ENCODE results near the gene LYPD8.

LYPD8 gene

DNA sequence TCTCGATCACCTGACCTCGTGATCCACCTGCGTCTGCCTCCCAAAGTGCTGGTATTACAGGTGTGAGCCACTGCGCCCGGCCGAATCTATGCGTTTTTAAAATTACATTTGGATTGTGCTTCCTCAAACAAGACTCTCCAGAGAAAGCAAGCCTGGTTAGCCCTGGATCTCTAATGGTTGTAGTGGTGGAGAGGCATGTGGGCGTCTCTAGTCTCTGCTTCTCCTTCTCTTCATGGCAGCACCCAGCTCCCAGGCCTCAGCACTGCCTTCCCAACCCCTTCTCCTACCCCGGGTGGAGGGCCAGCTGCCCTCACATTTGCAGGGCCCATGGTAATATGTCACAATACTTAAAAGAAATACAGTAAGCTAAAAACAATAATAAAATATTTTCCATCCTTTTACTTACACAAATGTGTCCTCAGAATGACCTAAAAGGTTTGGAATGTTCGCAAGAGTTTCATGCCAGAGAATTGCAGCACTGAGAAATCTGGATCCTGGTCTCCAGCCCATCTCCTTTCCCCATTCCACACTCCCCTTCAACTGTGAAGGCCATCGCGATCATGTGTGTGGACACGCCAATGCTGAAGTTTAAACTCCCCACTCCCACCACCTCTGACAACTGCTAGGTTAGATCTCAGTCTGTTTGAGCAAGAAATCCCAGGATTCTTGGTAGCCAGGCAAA, 60.0 kb downstream of the LYPD8 start:
- Histone ChIP-seq H3K4me1 (ENCODE audit: low read length) (no peaks in the 10 kb centered on the region), H3K4me3 (ENCODE audit: low read length) (no peak overlapping the region), H3K36me3 (replicated peaks; ENCODE audit: low read depth, low read length) (no peaks in the 10 kb centered on the region), H4K20me1 (ENCODE audit: insufficient read depth, low read length) (no peaks in the 10 kb centered on the region), H3K9ac (ENCODE audit: low read length) (no peak overlapping the region), H3K9me3 (ENCODE audit: insufficient read depth, low read length) (no peaks in the 10 kb centered on the region), H3K27me3 (ENCODE audit: low read depth, low read length) (peaks cover 20% of the 10 kb centered on the region), H3K79me2 (ENCODE audit: low read length) (no peaks in the 10 kb centered on the region), H2AFZ (ENCODE audit: low read depth, low read length) (no peak overlapping the region), H3K27ac (ENCODE audit: low read length) (no peak overlapping the region), H3K4me2 (ENCODE audit: low read length) (no peak overlapping the region)
- no peak for TF ChIP-seq EZH2phosphoT487 (IDR thresholded peaks at IDR 0.05; ENCODE audit: low read depth)
- TF ChIP-seq, protein P1, sequence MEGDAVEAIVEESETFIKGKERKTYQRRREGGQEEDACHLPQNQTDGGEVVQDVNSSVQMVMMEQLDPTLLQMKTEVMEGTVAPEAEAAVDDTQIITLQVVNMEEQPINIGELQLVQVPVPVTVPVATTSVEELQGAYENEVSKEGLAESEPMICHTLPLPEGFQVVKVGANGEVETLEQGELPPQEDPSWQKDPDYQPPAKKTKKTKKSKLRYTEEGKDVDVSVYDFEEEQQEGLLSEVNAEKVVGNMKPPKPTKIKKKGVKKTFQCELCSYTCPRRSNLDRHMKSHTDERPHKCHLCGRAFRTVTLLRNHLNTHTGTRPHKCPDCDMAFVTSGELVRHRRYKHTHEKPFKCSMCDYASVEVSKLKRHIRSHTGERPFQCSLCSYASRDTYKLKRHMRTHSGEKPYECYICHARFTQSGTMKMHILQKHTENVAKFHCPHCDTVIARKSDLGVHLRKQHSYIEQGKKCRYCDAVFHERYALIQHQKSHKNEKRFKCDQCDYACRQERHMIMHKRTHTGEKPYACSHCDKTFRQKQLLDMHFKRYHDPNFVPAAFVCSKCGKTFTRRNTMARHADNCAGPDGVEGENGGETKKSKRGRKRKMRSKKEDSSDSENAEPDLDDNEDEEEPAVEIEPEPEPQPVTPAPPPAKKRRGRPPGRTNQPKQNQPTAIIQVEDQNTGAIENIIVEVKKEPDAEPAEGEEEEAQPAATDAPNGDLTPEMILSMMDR (IDR thresholded peaks at IDR 0.05; ENCODE audit: low read depth, low read length) = no peak

DNA sequence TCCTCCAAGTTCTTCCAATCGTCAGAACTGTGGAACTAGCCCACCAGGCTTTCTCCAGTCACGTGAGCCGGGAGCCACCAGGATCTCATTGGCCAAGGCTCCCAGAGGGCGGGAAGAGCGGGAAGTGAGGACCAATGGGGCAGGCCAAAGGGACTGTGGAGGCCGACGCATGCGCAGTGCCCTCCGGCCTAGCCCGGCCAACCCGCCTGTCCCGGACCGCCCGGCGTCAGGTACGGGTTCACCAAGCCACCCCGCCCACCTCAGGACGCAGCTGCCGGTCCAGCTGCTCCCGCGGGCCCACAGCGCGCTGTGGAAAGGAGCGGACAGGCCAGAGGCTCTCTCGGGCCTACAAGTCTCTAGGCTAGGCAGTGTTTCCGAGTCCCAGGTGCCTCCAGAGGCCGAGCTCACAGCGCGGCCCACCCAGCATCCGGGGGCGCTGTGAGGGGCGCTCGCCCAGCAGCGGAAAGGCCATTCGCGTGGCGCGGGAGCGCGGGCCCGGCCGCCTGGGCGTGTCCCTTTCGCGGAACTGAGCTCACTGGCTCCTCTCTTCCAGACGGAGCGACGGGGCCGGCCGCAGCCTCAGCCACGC, 63.9 kb downstream of the LYPD8 start:
- H3K9ac ChIP-seq (ENCODE audit: low read length) = no peak overlapping the region
- H3K4me3 ChIP-seq (ENCODE audit: low read length) = no peak overlapping the region

More for the DNA sequence above, 63.9 kb downstream of the LYPD8 start:
- H3K4me1 ChIP-seq (ENCODE audit: low read length) = peaks cover 28% of the 10 kb centered on the region
- peaks cover 2% of the 10 kb centered on the region for H3K36me3 ChIP-seq (replicated peaks; ENCODE audit: low read depth, low read length)
- H4K20me1 ChIP-seq (ENCODE audit: insufficient read depth, low read length) = no peaks in the 10 kb centered on the region
- no peak overlapping the region for H3K27ac ChIP-seq (ENCODE audit: low read length)
- TF ChIP-seq EZH2phosphoT487 (IDR thresholded peaks at IDR 0.05; ENCODE audit: low read depth) = no peak
- TF ChIP-seq, protein P1 (IDR thresholded peaks at IDR 0.05; ENCODE audit: low read depth, low read length) = no peak
- H3K9me3 ChIP-seq (ENCODE audit: insufficient read depth, low read length) = peaks cover 3% of the 10 kb centered on the region
- H2AFZ ChIP-seq (ENCODE audit: low read depth, low read length) = no peak overlapping the region
- H3K79me2 ChIP-seq (ENCODE audit: low read length) = no peaks in the 10 kb centered on the region
- H3K4me2 ChIP-seq (ENCODE audit: low read length) = no peak overlapping the region
- H3K27me3 ChIP-seq (ENCODE audit: low read depth, low read length) = no peaks in the 10 kb centered on the region
